Esophagus muscularis mucosa (tissue), 4 donors: ENCODE measurements around the gene STT3A. TPM values are rescaled to one million over a fixed set of nuclear protein-coding genes. Genes with fewer than 3 reads are reported as not detected.

Experiments used
- DNase-seq: peaks from one replicate; pipeline ENCODE4 v3.0.0-alpha.2; 2017; ENCODE audit errors: extremely low spot score
- H3K27ac ChIP-seq, 4 donors: fragments of 200-600 bp; sonication (generic); replicated peaks in 1 of 4; 1 replicate in 3 of 4; 2 replicates in 1 of 4; pipeline ENCODE4 v1.5.1; 2016 to 2019; ENCODE audit warnings: mild to moderate bottlenecking in 1 of 4
- H3K27me3 ChIP-seq, 4 donors: fragments of 200-600 bp; sonication (generic); one replicate each; pipeline versions ENCODE4 v1.5.1 to v1.6.0; 2016 to 2019
- H3K36me3 ChIP-seq, 4 donors: fragments of 200-600 bp; sonication (generic); one replicate each; pipeline ENCODE4 v1.5.1; 2016 to 2019
- H3K4me1 ChIP-seq, 4 donors: fragments of 200-600 bp; sonication (generic); one replicate each; pipeline ENCODE4 v1.5.1; 2016 to 2019
- H3K4me3 ChIP-seq, 4 donors: fragments of 200-600 bp; sonication (generic); 1 replicate in 2 of 4; 2 replicates in 2 of 4; pipeline ENCODE4 v1.5.1; 2016 to 2019; ENCODE audit warnings: mild to moderate bottlenecking in 4 of 4, moderate library complexity in 1 of 4
- H3K9me3 ChIP-seq, 4 donors: fragments of 200-600 bp; sonication (generic); 1 replicate in 3 of 4; 2 replicates in 1 of 4; pipeline ENCODE4 v1.5.1; 2016 to 2019
- EP300 ChIP-seq: sonication (generic); formaldehyde crosslinking; IDR thresholded peaks from one replicate; pipeline ENCODE4 v1.6.1; 2017; ENCODE audit warnings: antibody characterized with exemption
- POLR2A ChIP-seq: fragments of 450-650 bp; IDR thresholded peaks from one replicate; pipeline ENCODE4 v1.6.1; 2017; ENCODE audit warnings: antibody characterized with exemption, moderate library complexity, mild to moderate bottlenecking, low read depth
- POLR2AphosphoS5 ChIP-seq, 2 donors: sonication (generic); formaldehyde crosslinking; IDR thresholded peaks; one replicate each; pipeline ENCODE4 v1.6.1; 2017; ENCODE audit warnings: antibody characterized with exemption in 2 of 2
- WGBS: methylation state at CpG from one replicate; pipeline ENCODE4 v1.1.5; 2018; 5-methylcytosine and 5-hydroxymethylcytosine counted together
- intact Hi-C: fragments of 100-400 bp; cut with DNase I; formaldehyde crosslinking; loops from one replicate; pipeline ENCODE4 v1.15.1; 2023
- total RNA-seq, 4 donors: library from RNA; depleted of rRNA; stranded (reverse); fragments of >200 nt; gene quantifications; one replicate each; pipeline versions ENCODE4 v1.1.0 to v1.2.1, GENCODE V29; 2016
- TF ChIP-seq, protein P1 (sequence below), 3 experiments: fragments of 200-600 bp in 2 of 3; fragments of 450-650 bp in 1 of 3; sonication (generic) in 2 of 3; IDR thresholded peaks; one replicate each; pipeline ENCODE4 v1.5.1; 2017 to 2019; ENCODE audit warnings: antibody characterized with exemption in 3 of 3, mild to moderate bottlenecking in 2 of 3, moderate library complexity in 1 of 3

STT3A gene
- total RNA-seq, 4 donors from 2014 or later = 31.6 to 65.4 (median 52.8) TPM

DNA sequence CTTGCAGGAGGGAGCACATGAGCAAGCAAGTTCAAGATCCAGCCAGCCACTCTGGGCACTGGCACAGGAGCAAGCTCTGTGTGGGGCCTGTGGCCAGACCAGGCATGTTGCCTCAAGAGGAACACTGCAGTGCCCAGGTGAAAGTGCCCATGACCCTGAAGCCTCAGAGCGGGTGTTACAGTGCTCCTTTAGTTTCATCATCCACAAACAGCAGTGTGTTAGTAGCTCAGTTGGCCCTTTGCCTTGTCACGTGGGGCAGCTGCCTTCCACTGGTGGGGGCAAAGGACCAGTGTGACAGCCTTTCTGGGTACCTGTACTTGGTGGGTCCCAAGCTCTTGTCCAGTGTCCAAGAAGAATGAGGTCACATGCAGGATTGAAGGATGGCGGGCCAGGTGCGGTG lies 26.4 kb upstream of the STT3A start:
- TF ChIP-seq POLR2A (no peak), POLR2AphosphoS5 (IDR thresholded peaks at IDR 0.05) (no peak), EP300 (no peak)
- TF ChIP-seq, protein P1, sequence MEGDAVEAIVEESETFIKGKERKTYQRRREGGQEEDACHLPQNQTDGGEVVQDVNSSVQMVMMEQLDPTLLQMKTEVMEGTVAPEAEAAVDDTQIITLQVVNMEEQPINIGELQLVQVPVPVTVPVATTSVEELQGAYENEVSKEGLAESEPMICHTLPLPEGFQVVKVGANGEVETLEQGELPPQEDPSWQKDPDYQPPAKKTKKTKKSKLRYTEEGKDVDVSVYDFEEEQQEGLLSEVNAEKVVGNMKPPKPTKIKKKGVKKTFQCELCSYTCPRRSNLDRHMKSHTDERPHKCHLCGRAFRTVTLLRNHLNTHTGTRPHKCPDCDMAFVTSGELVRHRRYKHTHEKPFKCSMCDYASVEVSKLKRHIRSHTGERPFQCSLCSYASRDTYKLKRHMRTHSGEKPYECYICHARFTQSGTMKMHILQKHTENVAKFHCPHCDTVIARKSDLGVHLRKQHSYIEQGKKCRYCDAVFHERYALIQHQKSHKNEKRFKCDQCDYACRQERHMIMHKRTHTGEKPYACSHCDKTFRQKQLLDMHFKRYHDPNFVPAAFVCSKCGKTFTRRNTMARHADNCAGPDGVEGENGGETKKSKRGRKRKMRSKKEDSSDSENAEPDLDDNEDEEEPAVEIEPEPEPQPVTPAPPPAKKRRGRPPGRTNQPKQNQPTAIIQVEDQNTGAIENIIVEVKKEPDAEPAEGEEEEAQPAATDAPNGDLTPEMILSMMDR (IDR thresholded peaks at IDR 0.05) = no peak
- peaks cover 10 to 22% (median 20%) of the 10 kb centered on the region in 4 donors for H3K4me1 ChIP-seq
- WGBS = 100% methylated on average over 2 of the region's 4 CpGs
- no peaks in the 10 kb centered on the region for H3K27me3 ChIP-seq
- intact Hi-C loops = no loop called here
- no peak overlapping the region for H3K4me3 ChIP-seq
- H3K36me3 ChIP-seq = no peaks in the 10 kb centered on the region
- no peaks in the 10 kb centered on the region for H3K9me3 ChIP-seq
- DNase-seq = no peak
- H3K27ac ChIP-seq = no peak overlapping the region

DNA sequence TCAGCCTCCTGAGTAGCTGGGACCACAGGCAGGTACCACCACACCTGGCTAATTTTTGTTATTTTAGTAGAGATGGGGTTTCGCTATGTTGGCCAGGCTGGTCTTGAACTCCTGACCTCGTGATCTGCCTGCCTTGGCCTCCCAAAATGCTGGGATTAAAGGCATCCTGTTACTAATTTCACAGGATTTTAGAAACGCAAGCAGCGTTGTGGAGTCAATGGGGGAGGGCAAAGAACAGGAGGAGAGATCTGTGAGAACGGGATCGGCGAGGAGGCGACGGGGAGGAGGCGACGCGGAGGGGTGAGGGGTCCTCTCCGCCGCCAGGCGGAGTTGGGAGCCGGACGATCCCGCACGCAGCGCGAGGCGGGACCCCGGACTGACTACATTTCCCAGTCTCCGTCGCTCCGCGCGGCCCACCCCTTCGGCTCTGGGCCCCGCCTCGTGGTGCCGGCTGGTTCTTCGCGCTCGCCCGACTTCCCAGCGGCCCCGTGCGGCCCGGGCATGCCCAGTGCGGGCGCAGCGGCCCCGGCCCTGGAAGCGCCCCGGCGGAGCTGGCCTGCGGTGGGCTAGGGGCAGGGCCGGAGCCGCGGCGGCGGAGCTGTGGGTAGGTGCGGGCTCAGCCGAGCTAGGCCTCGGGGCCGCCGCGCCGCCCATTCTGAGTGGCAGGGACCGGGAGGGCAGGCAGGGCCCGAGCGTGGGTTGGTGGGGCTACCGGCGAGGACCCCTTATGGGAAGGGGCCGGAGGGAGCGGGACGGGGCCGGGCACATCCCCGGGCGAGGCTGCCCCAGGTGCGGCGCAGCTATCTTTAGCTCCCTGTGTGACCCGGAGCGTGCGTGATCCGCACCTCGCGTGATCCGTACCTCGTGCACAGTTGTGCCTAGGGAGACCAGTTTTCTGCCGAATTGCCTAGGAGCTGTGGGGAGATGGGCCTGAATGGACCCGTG lies 23.4 kb upstream of the STT3A start, which contains the start of gene EI24:
EI24 (plus strand) TSS at position 508 of the 945 bp plus-strand sequence. CDS start 3,051 bp downstream, outside the sequence.
- peak; percentile 72 for TF ChIP-seq POLR2AphosphoS5 (IDR thresholded peaks at IDR 0.05)
- peak; percentile 9 for TF ChIP-seq POLR2A
- TF ChIP-seq EP300 = no peak
- TF ChIP-seq, protein P1 (IDR thresholded peaks at IDR 0.05) = peak; percentile 68 to 76 (median 69)
- WGBS = 2% methylated on average over 23 of the region's 83 CpGs
- no peaks in the 10 kb centered on the region for H3K27me3 ChIP-seq

GRCh38 chr11:125569915-125570621 lies 22.6 kb upstream of the STT3A start:
- H3K9me3 ChIP-seq = no peaks in the 10 kb centered on the region
- intact Hi-C loops = loop anchor here (5.0 kb wide), 1 partner anchor 73 kb away; the partner anchor contains the start of gene FEZ1
- 2% methylated on average over 6 of the region's 9 CpGs for WGBS
- H3K27me3 ChIP-seq = no peaks in the 10 kb centered on the region
- TF ChIP-seq EP300 (no peak), POLR2A (no peak), POLR2AphosphoS5 (IDR thresholded peaks at IDR 0.05) (no peak)
- TF ChIP-seq, protein P1 (IDR thresholded peaks at IDR 0.05) = no peak
- H3K4me1 ChIP-seq = peaks cover 10 to 24% (median 23%) of the 10 kb centered on the region in 4 donors
- no peak for DNase-seq
- H3K27ac ChIP-seq = peak overlapping the region; percentile 87 to 94 (median 90)
- peak overlapping the region; percentile 86 to 98 (median 92) for H3K4me3 ChIP-seq
- H3K36me3 ChIP-seq = peaks cover 5 to 29% (median 24%) of the 10 kb centered on the region in 4 donors

More for the DNA sequence above, 23.4 kb upstream of the STT3A start, which contains the start of gene EI24:
- Histone ChIP-seq H3K27ac (peak within 1 kb of the TSS; percentile 87 to 94 (median 90)), H3K4me3 (peak within 1 kb of the TSS; percentile 86 to 98 (median 92)), H3K36me3 (peaks cover 5 to 21% (median 17%) of the 10 kb centered on the region in 4 donors), H3K4me1 (peaks cover 10 to 24% (median 23%) of the 10 kb centered on the region in 4 donors), H3K9me3 (no peaks in the 10 kb centered on the region)
- peak; percentile 95 for DNase-seq
- intact Hi-C loops = no loop called here

GRCh38 chr11:125570952-125571351 lies 21.7 kb upstream of the STT3A start:
- Histone ChIP-seq H3K4me3 (no peak overlapping the region), H3K4me1 (peaks cover 10 to 24% (median 23%) of the 10 kb centered on the region in 4 donors), H3K27me3 (no peaks in the 10 kb centered on the region), H3K9me3 (no peaks in the 10 kb centered on the region), H3K27ac (peak overlapping the region in 2 of 4 donors; percentile 87 to 94), H3K36me3 (peaks cover 9 to 38% (median 33%) of the 10 kb centered on the region in 4 donors)
- intact Hi-C loops = loop anchor here (5.0 kb wide), 1 partner anchor 74 kb away; the partner anchor contains the start of gene FEZ1
- 82% methylated on average over 2 of the region's 2 CpGs for WGBS
- TF ChIP-seq POLR2AphosphoS5 (IDR thresholded peaks at IDR 0.05) = no peak
- TF ChIP-seq EP300 = no peak
- TF ChIP-seq, protein P1 (IDR thresholded peaks at IDR 0.05) = no peak
- TF ChIP-seq POLR2A = no peak
- DNase-seq = no peak
